HFF-Myc (cell line): ENCODE data around the gene SYPL2.
A peak's percentile ranks its signal among the peaks of the same experiment; 100 is the strongest.

ENCODE experiments used
- DNase-seq: peaks from one replicate; pipeline ENCODE4 v3.0.0-alpha.2; 2011; ENCODE audit warnings: low read depth; ENCODE audit errors: extremely low read depth
- H3K4me3 ChIP-seq: replicated peaks from 2 replicates; pipeline ENCODE4 v1.5.1; 2011; ENCODE audit warnings: low read depth, mild to moderate bottlenecking, control low read depth, low read length
- CTCF ChIP-seq: IDR thresholded peaks from 2 replicates; pipeline ENCODE4 v1.5.1; 2012; ENCODE audit warnings: mild to moderate bottlenecking, low read depth, low read length, control low read depth; ENCODE audit errors: missing control alignments

SYPL2 gene

GRCh38 chr1:109466452-109467300 is at the start of gene SYPL2:
TSS of gene SYPL2 (plus strand) at chr1:109466546. CDS start at chr1:109466844, 298 bp downstream.
- no peak for TF ChIP-seq CTCF
- no peak for DNase-seq
- peak within 1 kb of the TSS; percentile 35 for H3K4me3 ChIP-seq

DNA sequence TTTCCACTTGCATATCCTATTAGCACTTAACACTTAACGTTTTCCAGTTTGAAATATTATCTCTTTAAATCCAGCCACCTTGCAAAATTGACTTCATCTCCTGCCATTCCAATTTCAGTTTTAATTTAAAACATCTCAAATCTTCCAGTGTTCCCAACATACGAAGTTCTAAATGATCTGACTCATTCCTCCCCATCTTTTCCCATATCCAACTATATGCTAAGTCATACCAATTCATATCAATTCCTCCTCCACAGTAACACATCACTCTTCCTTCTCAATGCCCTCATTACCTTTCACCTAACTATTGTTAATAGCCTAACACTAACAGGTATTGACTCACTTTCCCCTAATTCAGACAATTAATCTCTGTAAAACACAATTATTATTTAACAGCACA is 42.8 kb upstream of the SYPL2 start:
- no peak for DNase-seq
- TF ChIP-seq CTCF, result no peak
- no peak overlapping the region for H3K4me3 ChIP-seq

- no peak for TF ChIP-seq CTCF
- DNase-seq, result peak; percentile 26
- peak overlapping the region; percentile 94 for H3K4me3 ChIP-seq
These were observed 40.7 kb upstream of the SYPL2 start for GRCh38 chr1:109425391-109426280.

GRCh38 chr1:109426281-109427170 is 39.8 kb upstream of the SYPL2 start, which contains the start of gene PSMA5:
TSS of gene PSMA5 (minus strand) at chr1:109426448. CDS start at chr1:109426330, 118 bp downstream.
- TF ChIP-seq CTCF, result no peak
- peak; percentile 97 for DNase-seq
- H3K4me3 ChIP-seq, result peak within 1 kb of the TSS; percentile 94

DNA sequence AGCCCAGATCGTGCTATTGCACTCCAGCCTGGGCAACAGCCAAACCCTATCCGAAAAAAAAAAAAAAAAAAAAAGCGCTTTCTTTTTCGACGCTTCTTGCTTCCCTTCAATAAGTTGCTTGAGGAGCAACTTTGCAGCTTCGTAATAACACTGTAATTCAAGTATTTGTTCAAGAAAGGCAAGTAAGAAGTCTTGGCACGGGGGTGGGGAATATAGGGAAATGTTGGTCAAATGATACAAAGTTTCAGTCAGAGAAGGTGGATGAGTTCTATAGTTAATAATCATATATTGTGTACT is 39.2 kb upstream of the SYPL2 start:
- DNase-seq, result no peak
- H3K4me3 ChIP-seq, result peak overlapping the region; percentile 94
- TF ChIP-seq CTCF, result no peak

DNA sequence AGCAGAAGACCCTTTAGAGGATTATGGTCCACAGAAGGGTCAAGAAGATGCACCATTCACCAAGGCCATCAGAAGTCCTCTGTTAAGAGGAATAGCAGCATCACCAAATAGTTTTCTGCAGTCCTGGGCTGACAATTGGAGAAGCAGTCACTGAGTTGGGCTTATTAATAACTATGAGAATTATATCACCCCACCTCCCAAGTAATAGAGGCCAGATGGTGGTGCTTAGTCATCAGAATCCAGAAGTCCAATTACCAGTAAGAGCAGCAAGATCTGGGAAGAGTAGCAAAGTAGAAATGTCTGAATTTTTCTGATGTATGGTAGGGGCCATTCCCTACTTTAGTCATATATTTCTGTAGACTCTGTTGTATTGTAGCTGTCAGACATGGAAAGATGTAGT is 34.0 kb upstream of the SYPL2 start:
- DNase-seq, result peak; percentile 26
- no peak for TF ChIP-seq CTCF
- H3K4me3 ChIP-seq, result no peak overlapping the region
